Activated CD4-positive, CD25-positive, alpha-beta regulatory T cell treated with anti-CD3 and anti-CD28 coated beads, Interleukin-2, amount 50 U/mL, for 72 hours (primary cell): ENCODE measurements around the gene SUPT5H.
"Not testable (repeated sequence)": the region's sequence is repeated elsewhere in the genome, so short reads cannot be mapped to it uniquely, and the experiment has no call there.

Source experiments
- DNase-seq: peaks from one replicate; pipeline ENCODE4 v3.0.0; 2021

The SUPT5H gene

GRCh38 chr19:39469036-39469435 lies 23.7 kb downstream of the SUPT5H start:
- no peak for DNase-seq

- no peak for DNase-seq
Measured at GRCh38 chr19:39469567-39469966, 24.2 kb downstream of the SUPT5H start.

- no peak for DNase-seq
Measured at GRCh38 chr19:39470724-39471339, 25.4 kb downstream of the SUPT5H start.

DNA sequence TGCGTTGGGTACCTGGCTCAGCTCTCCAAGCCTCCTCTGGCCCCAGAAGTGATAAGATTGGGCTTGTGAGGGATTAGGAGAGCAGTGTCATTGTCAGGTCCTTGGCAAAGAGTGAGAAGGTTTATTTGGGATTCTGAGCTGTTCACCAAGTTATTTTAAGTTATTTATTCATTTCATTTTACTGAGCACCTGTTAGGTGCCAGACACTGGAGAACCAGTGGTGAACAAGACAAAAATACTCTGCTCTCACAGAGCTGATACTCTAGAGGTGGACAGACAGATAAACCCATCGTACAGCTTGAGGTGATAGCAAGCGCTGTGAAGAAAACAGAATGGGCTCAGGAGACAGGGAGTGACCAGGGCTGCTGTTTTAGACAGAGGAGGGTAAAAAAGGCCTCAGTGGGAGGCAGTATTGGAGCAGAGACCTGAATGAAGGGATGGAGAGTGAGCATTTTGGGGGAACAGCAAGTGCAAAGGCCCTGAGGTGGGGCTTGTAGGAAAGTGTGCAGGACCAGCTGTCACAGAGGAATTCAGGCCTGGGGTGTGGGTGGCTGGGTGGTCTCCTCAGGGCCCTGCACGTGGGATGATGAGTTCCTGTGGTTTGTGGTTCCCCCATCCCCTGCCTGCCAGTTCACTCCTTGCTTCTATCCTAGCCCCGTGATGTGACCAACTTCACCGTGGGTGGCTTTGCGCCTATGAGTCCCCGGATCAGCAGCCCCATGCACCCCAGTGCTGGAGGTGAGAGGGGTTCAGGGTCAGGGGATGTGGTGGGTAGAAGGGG lies 26.6 kb downstream of the SUPT5H start:
- no peak for DNase-seq

DNA sequence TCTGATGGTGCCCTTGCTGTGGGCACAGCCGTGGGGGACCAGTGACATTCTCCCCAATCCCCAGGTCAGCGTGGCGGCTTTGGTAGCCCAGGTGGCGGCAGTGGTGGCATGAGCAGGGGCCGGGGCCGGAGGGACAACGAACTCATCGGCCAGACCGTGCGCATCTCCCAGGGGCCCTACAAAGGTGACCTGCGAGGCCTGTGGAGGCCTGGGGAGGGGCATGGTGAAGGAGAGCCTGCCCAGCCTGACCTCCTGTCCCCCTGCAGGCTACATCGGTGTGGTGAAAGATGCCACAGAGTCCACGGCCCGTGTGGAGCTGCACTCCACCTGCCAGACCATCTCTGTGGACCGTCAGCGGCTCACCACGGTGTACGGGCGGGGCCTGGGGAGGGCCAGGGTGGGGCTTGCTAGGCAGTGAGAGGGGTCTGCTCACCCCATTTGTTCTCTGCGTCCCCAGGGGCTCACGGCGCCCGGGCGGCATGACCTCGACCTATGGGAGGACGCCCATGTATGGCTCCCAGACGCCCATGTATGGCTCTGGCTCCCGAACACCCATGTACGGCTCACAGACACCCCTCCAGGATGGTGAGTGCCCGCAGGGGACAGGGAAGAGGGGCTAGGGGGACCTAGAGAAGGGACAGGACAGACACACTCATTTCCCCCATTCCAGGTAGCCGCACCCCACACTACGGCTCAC lies 27.5 kb downstream of the SUPT5H start:
- no peak for DNase-seq

- no peak for DNase-seq
Measured at GRCh38 chr19:39473443-39473960, 28.1 kb downstream of the SUPT5H start.

DNA sequence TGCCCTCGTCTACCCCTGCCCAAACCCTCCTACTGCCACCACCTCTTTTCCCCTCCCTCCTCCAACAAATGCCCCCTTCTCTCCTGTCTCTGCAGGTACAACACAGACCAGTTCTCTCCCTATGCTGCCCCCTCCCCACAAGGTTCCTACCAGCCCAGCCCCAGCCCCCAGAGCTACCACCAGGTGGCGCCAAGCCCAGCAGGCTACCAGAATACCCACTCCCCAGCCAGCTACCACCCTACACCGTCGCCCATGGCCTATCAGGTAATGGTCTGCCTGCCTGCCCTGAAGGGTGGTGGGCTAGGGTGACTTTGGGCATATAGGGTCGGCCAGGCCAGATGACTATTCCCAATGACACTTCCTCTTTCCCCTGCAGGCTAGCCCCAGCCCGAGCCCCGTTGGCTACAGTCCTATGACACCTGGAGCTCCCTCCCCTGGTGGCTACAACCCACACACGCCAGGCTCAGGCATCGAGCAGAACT lies 28.8 kb downstream of the SUPT5H start:
- peak; percentile 79 for DNase-seq

GRCh38 chr19:39475748-39476147 lies 30.4 kb downstream of the SUPT5H start:
- DNase-seq: no peak

GRCh38 chr19:39479319-39479801 lies 34.0 kb downstream of the SUPT5H start:
- DNase-seq: not testable (repeated sequence)

- no peak for DNase-seq
Measured at GRCh38 chr19:39479916-39480315, 34.5 kb downstream of the SUPT5H start.

GRCh38 chr19:39480337-39481228 lies 35.2 kb downstream of the SUPT5H start, which contains the start of gene TIMM50:
Gene TIMM50, plus strand, starts transcription at chr19:39480838. Its CDS starts 16 bp downstream, at chr19:39480854.
- peak; percentile 98 for DNase-seq

GRCh38 chr19:39481229-39481545 lies 35.8 kb downstream of the SUPT5H start:
- DNase-seq: no peak

DNA sequence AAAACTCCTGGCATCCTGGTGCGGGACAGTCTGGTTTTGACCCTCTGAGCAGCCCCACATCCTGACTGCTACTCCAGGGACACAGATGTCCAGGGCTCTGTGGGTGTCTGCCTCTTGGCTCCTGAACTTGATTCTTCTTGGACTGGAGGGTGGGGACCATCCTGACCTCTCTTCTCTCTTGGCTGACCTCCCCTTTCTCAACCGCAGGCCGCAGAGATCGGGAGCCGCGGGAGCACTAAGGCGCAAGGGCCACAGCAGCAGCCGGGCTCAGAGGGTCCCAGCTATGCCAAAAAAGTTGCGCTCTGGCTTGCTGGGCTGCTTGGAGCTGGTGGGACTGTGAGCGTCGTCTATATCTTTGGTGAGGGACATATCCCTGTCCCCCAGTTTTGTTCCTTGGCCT lies 36.3 kb downstream of the SUPT5H start:
- DNase-seq: no peak

- DNase-seq: no peak
Measured at GRCh38 chr19:39483141-39483540, 37.8 kb downstream of the SUPT5H start.

- no peak for DNase-seq
Measured at GRCh38 chr19:39489756-39490155, 44.4 kb downstream of the SUPT5H start.

DNA sequence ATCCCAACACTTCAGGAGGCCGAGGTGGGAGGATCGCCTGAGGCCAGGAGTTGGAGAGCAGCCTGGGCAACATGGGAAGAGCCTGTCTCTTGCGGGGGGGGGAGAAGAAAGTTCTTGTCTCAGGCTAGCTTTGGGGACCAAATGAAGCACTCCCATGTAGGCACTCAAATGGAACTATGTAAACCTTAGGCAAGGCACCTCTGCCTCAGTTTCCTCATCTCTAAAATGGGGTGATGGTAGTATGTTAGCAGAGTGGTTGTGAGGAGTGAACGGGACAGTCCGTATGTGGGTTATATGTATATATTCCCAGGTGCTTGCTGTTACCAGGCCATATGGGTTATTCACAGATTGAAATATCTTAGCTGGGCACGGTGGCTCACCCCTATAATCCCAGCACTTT lies 46.8 kb downstream of the SUPT5H start:
- DNase-seq: no peak

- no peak for DNase-seq
Measured at GRCh38 chr19:39492788-39493187, 47.4 kb downstream of the SUPT5H start.

GRCh38 chr19:39494661-39495060 lies 49.3 kb downstream of the SUPT5H start:
- DNase-seq: no peak

- DNase-seq: no peak
Measured at GRCh38 chr19:39496063-39496462, 50.7 kb downstream of the SUPT5H start.

DNA sequence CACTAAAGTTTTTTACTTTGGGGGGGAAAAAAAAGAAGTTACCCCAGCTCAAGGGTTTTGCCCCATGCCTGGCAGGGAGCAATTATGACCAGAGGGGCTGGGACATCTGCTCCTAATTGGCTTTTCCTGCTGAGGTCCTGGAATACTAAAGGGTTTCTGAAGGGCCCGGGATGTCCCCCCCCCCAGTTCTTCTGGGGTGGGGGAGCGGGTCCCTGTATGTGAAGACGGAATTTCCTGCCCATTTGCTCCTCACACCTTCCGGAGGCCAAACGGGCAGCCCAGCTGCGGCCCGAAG lies 52.3 kb downstream of the SUPT5H start:
- DNase-seq: no peak

GRCh38 chr19:39497996-39498797 lies 52.8 kb downstream of the SUPT5H start:
- DNase-seq: no peak
